Psoas muscle (tissue), 8 donors: ENCODE data around the gene ADGRG6. TPM values are rescaled to one million over a fixed set of nuclear protein-coding genes. Genes with fewer than 3 reads are reported as not detected.

Experiments used
- ATAC-seq, 4 donors: fragments of 200-7000 bp; cut with Tn5 transposase; one replicate each; pipeline ENCODE4 v1.9.1; 2020; ENCODE audit warnings: moderate library complexity in 3 of 4, mild to moderate bottlenecking in 2 of 4
- DNase-seq, 2 donors: peaks; one replicate each; pipeline ENCODE4 v3.0.0-alpha.2; 2020
- H3K27ac ChIP-seq: fragments of 200-600 bp; one replicate; pipeline ENCODE4 v1.8.0; 2022
- H3K27me3 ChIP-seq, 3 donors: fragments of 200-600 bp in 1 of 3; one replicate each; pipeline versions ENCODE4 v1.6.1 to v1.8.0; 2013 to 2022; ENCODE audit warnings: low read length in 2 of 3, mild to moderate bottlenecking in 2 of 3, moderate library complexity in 1 of 3; ENCODE audit not compliant: insufficient read depth in 3 of 3
- H3K36me3 ChIP-seq, 2 donors: fragments of 200-600 bp in 1 of 2; one replicate each; pipeline versions ENCODE4 v1.6.1 to v1.8.0; 2013 to 2022; ENCODE audit warnings: low read depth in 1 of 2, mild to moderate bottlenecking in 1 of 2, moderate library complexity in 1 of 2; ENCODE audit not compliant: insufficient read depth in 1 of 2
- H3K4me1 ChIP-seq: fragments of 200-600 bp; one replicate; pipeline ENCODE4 v1.8.0; 2022
- H3K4me3 ChIP-seq: fragments of 200-600 bp; one replicate; pipeline ENCODE4 v1.8.0; 2022; ENCODE audit warnings: mild to moderate bottlenecking
- H3K9me3 ChIP-seq: fragments of 200-600 bp; one replicate; pipeline ENCODE4 v1.8.0; 2022
- WGBS, 3 donors: extraction: QIAGEN DNeasy Blood & Tissue Kit; methylation state at CpG; one replicate each; pipeline versions ENCODE4 v1.1.6 to v1.1.7; 2013; 5-methylcytosine and 5-hydroxymethylcytosine counted together
- intact Hi-C, 2 donors: fragments of 100-400 bp; cut with DNase I; formaldehyde crosslinking; loops; one replicate each; pipeline versions ENCODE4 v1.11.0 to v1.14.2; 2022
- polyA plus RNA-seq, 3 donors: library from polyadenylated mRNA; stranded (reverse); fragments of 200-250 nt; gene quantifications; one replicate each; pipeline ENCODE4 v1.2.3, GENCODE V29; 2013
- total RNA-seq, 4 donors: library from RNA; stranded (reverse); fragmentation: NEBNext Ultra II Directional in 2 of 4; extraction: Animal tissue kit (Norgen Biotek cat#: 25700) in 2 of 4; gene quantifications; one replicate each; pipeline versions ENCODE4 v1.2.1 to v1.2.4, GENCODE V29; 2021 to 2023
- TF ChIP-seq, protein P1 (sequence below): fragments of 200-600 bp; IDR thresholded peaks from one replicate; pipeline ENCODE4 v1.8.0; 2022; ENCODE audit warnings: antibody characterized with exemption
- donor health status: healthy with polysubstance abuse.
- donor health status: DM: no; HTN: no; CAD: no; lungs with moderate emphysema.
- donor health status: Bipolar disorder and iron deficiency.
- donor health status: healthy.
- donor health status: DM: yes; HTN: yes; CAD: no.
- donor health status: DM: no; HTN: no; CAD: no.
- donor health status: DM: no; HTN: no; CAD: no.
- donor health status: DM: yes; HTN: yes; CAD: no.

The ADGRG6 gene
- total and polyA plus RNA-seq, 7 donors = 0.32 to 2.3 (median 0.59) TPM

DNA sequence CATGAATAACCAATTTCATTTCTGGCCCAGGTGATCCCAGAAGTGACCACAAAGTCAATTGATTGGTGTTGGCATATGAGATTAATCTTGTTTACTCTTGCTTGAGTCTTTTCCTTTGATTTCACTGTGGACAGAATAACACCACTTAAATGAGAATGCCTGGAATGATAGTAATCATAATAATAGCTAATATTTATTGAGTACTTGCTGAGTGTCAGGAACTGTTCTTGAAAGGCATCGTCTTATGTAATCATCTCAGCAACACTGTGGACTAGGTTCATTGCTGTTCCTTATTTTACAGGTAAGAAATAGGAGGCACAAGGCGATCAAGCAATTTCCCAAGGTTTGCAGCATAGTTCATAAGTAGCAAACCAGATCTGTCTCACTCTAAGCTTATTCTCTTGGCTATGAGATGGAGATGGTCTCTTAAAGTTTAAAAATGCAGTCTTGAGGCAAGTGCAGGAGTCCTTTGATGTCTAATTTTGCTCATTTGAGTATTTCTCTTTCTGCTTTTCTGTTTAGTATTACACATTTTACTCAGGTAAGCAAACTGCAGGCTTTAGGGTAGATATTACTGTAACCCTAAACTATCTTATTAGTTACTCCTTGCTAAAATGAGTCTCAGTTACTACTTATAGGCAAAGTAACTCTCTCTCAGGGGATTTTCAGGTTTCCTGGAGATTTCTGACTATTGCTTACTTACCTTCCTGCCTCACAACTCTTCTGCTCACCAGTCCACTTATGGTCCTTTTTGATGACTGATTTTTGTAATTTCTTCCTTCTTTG is 6.3 kb downstream of the ADGRG6 start:
- WGBS, 3 donors = 79 to 89% (median 83%) methylated on average over 2 of the region's 2 CpGs
- no peak for ATAC-seq
- Histone ChIP-seq H3K36me3 (no peaks in the 10 kb centered on the region), H3K9me3 (no peaks in the 10 kb centered on the region), H3K27me3 (peaks cover 0 to 8% (median 0%) of the 10 kb centered on the region in 3 donors), H3K4me3 (no peak overlapping the region), H3K27ac (no peak overlapping the region), H3K4me1 (no peaks in the 10 kb centered on the region)
- TF ChIP-seq, protein P1, sequence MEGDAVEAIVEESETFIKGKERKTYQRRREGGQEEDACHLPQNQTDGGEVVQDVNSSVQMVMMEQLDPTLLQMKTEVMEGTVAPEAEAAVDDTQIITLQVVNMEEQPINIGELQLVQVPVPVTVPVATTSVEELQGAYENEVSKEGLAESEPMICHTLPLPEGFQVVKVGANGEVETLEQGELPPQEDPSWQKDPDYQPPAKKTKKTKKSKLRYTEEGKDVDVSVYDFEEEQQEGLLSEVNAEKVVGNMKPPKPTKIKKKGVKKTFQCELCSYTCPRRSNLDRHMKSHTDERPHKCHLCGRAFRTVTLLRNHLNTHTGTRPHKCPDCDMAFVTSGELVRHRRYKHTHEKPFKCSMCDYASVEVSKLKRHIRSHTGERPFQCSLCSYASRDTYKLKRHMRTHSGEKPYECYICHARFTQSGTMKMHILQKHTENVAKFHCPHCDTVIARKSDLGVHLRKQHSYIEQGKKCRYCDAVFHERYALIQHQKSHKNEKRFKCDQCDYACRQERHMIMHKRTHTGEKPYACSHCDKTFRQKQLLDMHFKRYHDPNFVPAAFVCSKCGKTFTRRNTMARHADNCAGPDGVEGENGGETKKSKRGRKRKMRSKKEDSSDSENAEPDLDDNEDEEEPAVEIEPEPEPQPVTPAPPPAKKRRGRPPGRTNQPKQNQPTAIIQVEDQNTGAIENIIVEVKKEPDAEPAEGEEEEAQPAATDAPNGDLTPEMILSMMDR = no peak
- no peak for DNase-seq
- intact Hi-C loops = no loop called here

DNA sequence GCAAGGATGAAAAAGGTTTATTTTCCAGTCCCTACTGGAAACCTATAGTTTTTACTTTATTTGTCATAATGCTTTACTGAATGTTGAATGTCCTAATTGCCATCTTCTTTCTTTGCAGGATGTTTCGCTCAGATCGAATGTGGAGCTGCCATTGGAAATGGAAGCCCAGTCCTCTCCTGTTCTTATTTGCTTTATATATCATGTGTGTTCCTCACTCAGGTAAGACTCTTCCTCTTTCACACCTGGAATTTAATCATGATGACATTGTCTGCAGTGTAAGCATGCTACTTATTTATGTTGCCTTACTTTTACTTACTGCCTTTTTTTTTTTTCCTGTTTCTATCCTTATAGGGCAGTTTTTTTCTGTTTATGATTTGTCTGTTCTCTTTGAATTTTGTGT is 7.6 kb downstream of the ADGRG6 start:
- DNase-seq = no peak
- H3K36me3 ChIP-seq = no peaks in the 10 kb centered on the region
- intact Hi-C loops = no loop called here
- WGBS, 3 donors = 88 to 100% (median 92%) methylated on average over 2 of the region's 2 CpGs
- no peak overlapping the region for H3K4me3 ChIP-seq
- no peaks in the 10 kb centered on the region for H3K9me3 ChIP-seq
- no peak for ATAC-seq
- no peaks in the 10 kb centered on the region for H3K4me1 ChIP-seq
- no peak overlapping the region for H3K27ac ChIP-seq
- TF ChIP-seq, protein P1 = no peak
- no peaks in the 10 kb centered on the region for H3K27me3 ChIP-seq

GRCh38 chr6:142313284-142313683 is 11.5 kb downstream of the ADGRG6 start:
- H3K36me3 ChIP-seq = no peaks in the 10 kb centered on the region
- 34 to 45% (median 45%) methylated on average over 2 of the region's 2 CpGs for WGBS, 3 donors
- no peak overlapping the region for H3K4me3 ChIP-seq
- TF ChIP-seq, protein P1 = no peak
- intact Hi-C loops = no loop called here
- H3K9me3 ChIP-seq = no peaks in the 10 kb centered on the region
- no peak for DNase-seq
- ATAC-seq = no peak
- no peaks in the 10 kb centered on the region for H3K27me3 ChIP-seq
- no peaks in the 10 kb centered on the region for H3K4me1 ChIP-seq
- H3K27ac ChIP-seq = no peak overlapping the region

DNA sequence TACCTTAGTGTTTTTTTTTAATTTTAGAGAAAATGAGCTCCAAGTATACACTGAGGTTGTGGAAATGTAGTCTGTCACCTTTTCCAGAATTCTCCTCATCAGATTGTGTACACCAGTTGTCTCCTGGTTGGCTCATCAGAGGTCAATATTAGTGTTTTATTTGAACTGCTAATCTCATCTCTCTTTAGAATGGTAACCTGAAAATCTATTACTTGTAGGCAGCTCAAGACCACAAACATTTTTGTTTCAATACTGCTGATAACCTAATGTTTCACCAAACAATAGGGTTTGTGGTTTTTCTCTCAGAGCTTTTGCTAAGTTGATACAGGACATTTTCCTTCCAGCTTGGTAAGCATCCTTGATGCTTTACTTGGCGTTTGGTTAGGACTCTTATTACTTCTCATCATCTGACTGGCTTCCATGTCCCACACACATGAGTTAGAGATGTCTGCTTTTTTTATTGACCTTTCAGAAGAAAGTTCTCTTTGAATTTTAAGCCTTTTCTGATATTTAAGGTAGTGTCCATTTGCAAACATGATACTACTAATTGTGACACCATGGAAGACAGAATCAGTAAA is 15.1 kb downstream of the ADGRG6 start:
- H3K27ac ChIP-seq = no peak overlapping the region
- no peaks in the 10 kb centered on the region for H3K27me3 ChIP-seq
- H3K4me3 ChIP-seq = no peak overlapping the region
- intact Hi-C loops = no loop called here
- H3K4me1 ChIP-seq = no peaks in the 10 kb centered on the region
- 64 to 85% (median 82%) methylated on average over 1 of the region's 1 CpG for WGBS, 3 donors
- TF ChIP-seq, protein P1 = no peak
- H3K9me3 ChIP-seq = no peaks in the 10 kb centered on the region
- ATAC-seq (no peak), DNase-seq (no peak)
- no peaks in the 10 kb centered on the region for H3K36me3 ChIP-seq
